Endothelial cell (in vitro differentiated cells): ENCODE measurements around the gene FYTTD1. TPM values are rescaled to one million over a fixed set of nuclear protein-coding genes. Genes with fewer than 3 reads are reported as not detected.

Experiments
- DNase-seq: peaks from one replicate; pipeline ENCODE4 v3.0.0; 2021; ENCODE audit warnings: low spot score
- H3K27ac Mint-ChIP-seq: one replicate; pipeline ENCODE4 v1.8.0; 2021; ENCODE audit warnings: mixed read lengths, inconsistent platforms; ENCODE audit not compliant: unreplicated experiment
- H3K27me3 Mint-ChIP-seq: one replicate; pipeline ENCODE4 v1.8.0; 2021; ENCODE audit warnings: mild to moderate bottlenecking, moderate library complexity, mixed read lengths, inconsistent platforms; ENCODE audit not compliant: unreplicated experiment
- H3K36me3 Mint-ChIP-seq: one replicate; pipeline ENCODE4 v1.8.0; 2021; ENCODE audit warnings: mild to moderate bottlenecking, low read depth, mixed read lengths, inconsistent platforms; ENCODE audit not compliant: unreplicated experiment
- H3K4me1 Mint-ChIP-seq: one replicate; pipeline ENCODE4 v1.8.0; 2021; ENCODE audit warnings: mild to moderate bottlenecking, mixed read lengths, inconsistent platforms; ENCODE audit not compliant: unreplicated experiment
- H3K4me3 Mint-ChIP-seq: one replicate; pipeline ENCODE4 v1.8.0; 2021; ENCODE audit warnings: mild to moderate bottlenecking, mixed read lengths, inconsistent platforms; ENCODE audit not compliant: unreplicated experiment
- H3K9me3 Mint-ChIP-seq: one replicate; pipeline ENCODE4 v1.8.0; 2021; ENCODE audit warnings: mixed read lengths, inconsistent platforms; ENCODE audit not compliant: unreplicated experiment
- CTCF ChIP-seq: fragments of 200-600 bp; sonication (generic); IDR thresholded peaks from one replicate; pipeline ENCODE4 v1.5.0; 2021; ENCODE audit warnings: antibody characterized with exemption; ENCODE audit not compliant: unreplicated experiment
- total RNA-seq: library from RNA; stranded (reverse); fragmentation: NEBNext Ultra II Directional; extraction: Animal tissue kit (Norgen Biotek cat#: 25700); gene quantifications from one replicate; pipeline ENCODE4 v1.2.1, GENCODE V29; 2021; ENCODE audit not compliant: unreplicated experiment

Gene FYTTD1
- total RNA-seq, 1 donor from 2014 or later = 65.3 TPM

DNA sequence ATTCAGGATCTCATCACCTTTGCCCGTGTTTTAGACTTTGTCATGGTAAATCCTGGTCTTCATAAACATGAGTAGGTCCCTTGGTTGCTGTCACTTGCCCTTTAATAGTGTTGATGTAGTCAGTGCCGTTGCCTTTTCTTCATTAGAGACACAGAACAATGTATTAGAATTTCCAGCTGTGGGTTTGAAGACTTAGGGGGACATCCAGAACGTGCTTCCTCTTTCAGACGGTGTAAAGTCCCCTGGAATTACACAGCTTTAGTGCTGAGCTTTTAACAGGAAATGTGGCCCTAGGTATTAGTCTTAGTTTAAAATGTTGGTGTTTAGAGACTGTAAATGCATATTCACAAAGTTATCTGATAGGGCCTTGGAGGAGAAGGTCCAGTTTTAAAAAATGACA is 32.5 kb downstream of the FYTTD1 start:
- H3K9me3 Mint-ChIP-seq = no peaks in the 10 kb centered on the region
- DNase-seq = no peak
- no peak for TF ChIP-seq CTCF
- H3K4me3 Mint-ChIP-seq = no peak overlapping the region
- H3K27ac Mint-ChIP-seq = peak overlapping the region; percentile 32
- H3K36me3 Mint-ChIP-seq = peaks cover 21% of the 10 kb centered on the region
- H3K4me1 Mint-ChIP-seq = peaks cover 6% of the 10 kb centered on the region
- no peaks in the 10 kb centered on the region for H3K27me3 Mint-ChIP-seq

GRCh38 chr3:197784019-197784585 is 34.4 kb downstream of the FYTTD1 start:
- H3K4me3 Mint-ChIP-seq = no peak overlapping the region
- TF ChIP-seq CTCF = no peak
- H3K36me3 Mint-ChIP-seq = peaks cover 16% of the 10 kb centered on the region
- H3K4me1 Mint-ChIP-seq = peaks cover 12% of the 10 kb centered on the region
- H3K27ac Mint-ChIP-seq = no peak overlapping the region
- no peaks in the 10 kb centered on the region for H3K9me3 Mint-ChIP-seq
- no peaks in the 10 kb centered on the region for H3K27me3 Mint-ChIP-seq
- no peak for DNase-seq

DNA sequence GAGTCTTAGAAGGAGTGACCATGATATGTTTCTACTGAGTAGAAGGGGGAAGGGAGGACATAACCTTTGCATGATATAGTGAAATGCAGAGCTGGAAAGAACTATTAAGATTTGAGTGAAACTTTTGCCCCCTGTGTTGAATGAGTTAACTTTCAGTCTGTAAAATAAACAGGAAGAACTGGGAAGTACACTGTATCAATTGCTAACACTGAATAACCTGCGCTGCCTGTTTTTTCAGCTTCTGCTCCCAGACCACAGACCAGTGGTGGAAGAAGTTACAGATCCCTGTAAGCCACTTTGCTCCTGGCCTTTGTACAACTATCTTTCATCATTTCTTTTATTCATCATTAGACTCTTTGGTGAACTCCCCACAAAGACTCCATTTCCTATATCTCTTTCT is 37.7 kb downstream of the FYTTD1 start:
- H3K27me3 Mint-ChIP-seq = peaks cover 4% of the 10 kb centered on the region
- no peak for DNase-seq
- peak overlapping the region; percentile 62 for H3K27ac Mint-ChIP-seq
- peaks cover 14% of the 10 kb centered on the region for H3K4me1 Mint-ChIP-seq
- TF ChIP-seq CTCF = no peak
- peaks cover 12% of the 10 kb centered on the region for H3K36me3 Mint-ChIP-seq
- no peaks in the 10 kb centered on the region for H3K9me3 Mint-ChIP-seq
- no peak overlapping the region for H3K4me3 Mint-ChIP-seq

GRCh38 chr3:197789309-197789708 is 39.6 kb downstream of the FYTTD1 start:
- Mint-ChIP-seq H3K27me3 (peaks cover 4% of the 10 kb centered on the region), H3K4me1 (peaks cover 24% of the 10 kb centered on the region), H3K27ac (no peak overlapping the region), H3K4me3 (peak overlapping the region; percentile 22), H3K36me3 (peaks cover 10% of the 10 kb centered on the region), H3K9me3 (no peaks in the 10 kb centered on the region)
- TF ChIP-seq CTCF = no peak
- DNase-seq = no peak

GRCh38 chr3:197790033-197790432 is 40.4 kb downstream of the FYTTD1 start:
- peak overlapping the region; percentile 94 for H3K4me3 Mint-ChIP-seq
- H3K9me3 Mint-ChIP-seq = no peaks in the 10 kb centered on the region
- no peak for TF ChIP-seq CTCF
- DNase-seq = no peak
- peaks cover 4% of the 10 kb centered on the region for H3K27me3 Mint-ChIP-seq
- H3K36me3 Mint-ChIP-seq = peaks cover 10% of the 10 kb centered on the region
- H3K27ac Mint-ChIP-seq = peak overlapping the region; percentile 89
- H3K4me1 Mint-ChIP-seq = peaks cover 24% of the 10 kb centered on the region
